Measurements from ENCODE around the gene PRSS1. TPM values are rescaled to one million over a fixed set of nuclear protein-coding genes. Genes with fewer than 3 reads are reported as not detected.
"Not testable (repeated sequence)": the region's sequence is repeated elsewhere in the genome, so short reads cannot be mapped to it uniquely, and the experiment has no call there.

Gene PRSS1
- total and polyA plus RNA-seq, 8 donors: 10.0 to 233 (median 61.0) TPM; not detected in 3

- intact Hi-C loops (cut with DNase I; ENCODE audit: low total_unique reads): no loop called here
- no peaks in the 10 kb centered on the region for H3K27me3 ChIP-seq
- no peaks in the 10 kb centered on the region for H3K4me1 ChIP-seq
- H3K9me3 ChIP-seq: no peaks in the 10 kb centered on the region
- 69 to 92% (median 75%) methylated on average over 3 to 5 of the region's 5 CpGs for WGBS, 5 donors
- TF ChIP-seq, protein P1, sequence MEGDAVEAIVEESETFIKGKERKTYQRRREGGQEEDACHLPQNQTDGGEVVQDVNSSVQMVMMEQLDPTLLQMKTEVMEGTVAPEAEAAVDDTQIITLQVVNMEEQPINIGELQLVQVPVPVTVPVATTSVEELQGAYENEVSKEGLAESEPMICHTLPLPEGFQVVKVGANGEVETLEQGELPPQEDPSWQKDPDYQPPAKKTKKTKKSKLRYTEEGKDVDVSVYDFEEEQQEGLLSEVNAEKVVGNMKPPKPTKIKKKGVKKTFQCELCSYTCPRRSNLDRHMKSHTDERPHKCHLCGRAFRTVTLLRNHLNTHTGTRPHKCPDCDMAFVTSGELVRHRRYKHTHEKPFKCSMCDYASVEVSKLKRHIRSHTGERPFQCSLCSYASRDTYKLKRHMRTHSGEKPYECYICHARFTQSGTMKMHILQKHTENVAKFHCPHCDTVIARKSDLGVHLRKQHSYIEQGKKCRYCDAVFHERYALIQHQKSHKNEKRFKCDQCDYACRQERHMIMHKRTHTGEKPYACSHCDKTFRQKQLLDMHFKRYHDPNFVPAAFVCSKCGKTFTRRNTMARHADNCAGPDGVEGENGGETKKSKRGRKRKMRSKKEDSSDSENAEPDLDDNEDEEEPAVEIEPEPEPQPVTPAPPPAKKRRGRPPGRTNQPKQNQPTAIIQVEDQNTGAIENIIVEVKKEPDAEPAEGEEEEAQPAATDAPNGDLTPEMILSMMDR (IDR thresholded peaks at IDR 0.05): no peak
- TF ChIP-seq EP300 (IDR thresholded peaks at IDR 0.05): no peak
- TF ChIP-seq POLR2AphosphoS5 (IDR thresholded peaks at IDR 0.05): no peak
- no peak for TF ChIP-seq POLR2A (IDR thresholded peaks at IDR 0.05)
- DNase-seq: no peak
- no peak overlapping the region for H3K27ac ChIP-seq
- H3K36me3 ChIP-seq: no peaks in the 10 kb centered on the region
- H3K4me3 ChIP-seq: no peak overlapping the region
Observed at GRCh38 chr7:142740786-142741185, 8.5 kb upstream of the PRSS1 start.

- H3K9me3 ChIP-seq; intact Hi-C loops (cut with DNase I; ENCODE audit: low total_unique reads); H3K4me1 ChIP-seq; H3K4me3 ChIP-seq; H3K27me3 ChIP-seq; H3K27ac ChIP-seq; DNase-seq; H3K36me3 ChIP-seq: not testable (repeated sequence)
Observed at GRCh38 chr7:142741932-142742331, 7.3 kb upstream of the PRSS1 start.

- TF ChIP-seq, protein P1 (IDR thresholded peaks at IDR 0.05): no peak
- no peak for TF ChIP-seq POLR2AphosphoS5 (IDR thresholded peaks at IDR 0.05)
- no peak for TF ChIP-seq POLR2A (IDR thresholded peaks at IDR 0.05)
- no peak for TF ChIP-seq EP300 (IDR thresholded peaks at IDR 0.05)
Observed at GRCh38 chr7:142745091-142745635, 4.1 kb upstream of the PRSS1 start.

DNA sequence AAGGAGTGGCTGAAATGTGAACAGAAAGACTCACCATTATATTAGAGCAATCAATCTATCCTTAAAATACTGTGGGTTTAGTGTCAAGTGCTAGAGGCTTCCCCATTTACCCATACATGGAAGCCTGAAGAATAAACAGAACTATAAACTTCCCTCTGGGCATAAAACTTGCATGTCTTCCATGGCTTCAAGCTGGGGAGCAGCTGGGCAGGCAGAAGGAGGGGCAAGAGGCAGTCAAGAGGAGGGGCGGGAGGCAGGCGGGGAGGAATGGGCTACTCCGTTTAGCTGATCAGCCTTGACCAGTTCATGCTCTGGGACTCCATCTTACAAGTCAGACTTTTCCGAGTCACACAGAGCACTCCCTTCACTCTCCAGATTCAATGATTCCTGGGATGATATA lies 3.5 kb upstream of the PRSS1 start:
- Histone ChIP-seq H3K36me3 (no peaks in the 10 kb centered on the region), H3K27ac (no peak overlapping the region), H3K9me3 (no peaks in the 10 kb centered on the region), H3K27me3 (no peaks in the 10 kb centered on the region), H3K4me1 (no peaks in the 10 kb centered on the region), H3K4me3 (no peak overlapping the region)
- DNase-seq: no peak
- 60 to 86% (median 76%) methylated on average over 4 of the region's 4 CpGs for WGBS, 5 donors
- TF ChIP-seq POLR2A (IDR thresholded peaks at IDR 0.05) (no peak), EP300 (IDR thresholded peaks at IDR 0.05) (no peak), POLR2AphosphoS5 (IDR thresholded peaks at IDR 0.05) (no peak)
- TF ChIP-seq, protein P1 (IDR thresholded peaks at IDR 0.05): no peak
- intact Hi-C loops (cut with DNase I; ENCODE audit: low total_unique reads): no loop called here

More at GRCh38 chr7:142745091-142745635, 4.1 kb upstream of the PRSS1 start:
- 21 to 38% (median 29%) methylated on average over 1 of the region's 1 CpG for WGBS, 5 donors
- intact Hi-C loops (cut with DNase I; ENCODE audit: low total_unique reads): no loop called here
- Histone ChIP-seq H3K4me1 (no peaks in the 10 kb centered on the region), H3K27me3 (no peaks in the 10 kb centered on the region), H3K36me3 (no peaks in the 10 kb centered on the region), H3K27ac (no peak overlapping the region), H3K4me3 (no peak overlapping the region), H3K9me3 (no peaks in the 10 kb centered on the region)
- no peak for DNase-seq

GRCh38 chr7:142746264-142746663 lies 3.0 kb upstream of the PRSS1 start:
- Histone ChIP-seq H3K9me3 (no peaks in the 10 kb centered on the region), H3K27ac (no peak overlapping the region), H3K36me3 (no peaks in the 10 kb centered on the region), H3K4me1 (no peaks in the 10 kb centered on the region), H3K4me3 (no peak overlapping the region), H3K27me3 (no peaks in the 10 kb centered on the region)
- WGBS, 5 donors: 62 to 85% (median 78%) methylated on average over 3 of the region's 3 CpGs
- DNase-seq: no peak
- TF ChIP-seq EP300 (IDR thresholded peaks at IDR 0.05): no peak
- no peak for TF ChIP-seq POLR2A (IDR thresholded peaks at IDR 0.05)
- TF ChIP-seq, protein P1 (IDR thresholded peaks at IDR 0.05): no peak
- TF ChIP-seq POLR2AphosphoS5 (IDR thresholded peaks at IDR 0.05): no peak
- intact Hi-C loops (cut with DNase I; ENCODE audit: low total_unique reads): no loop called here

DNA sequence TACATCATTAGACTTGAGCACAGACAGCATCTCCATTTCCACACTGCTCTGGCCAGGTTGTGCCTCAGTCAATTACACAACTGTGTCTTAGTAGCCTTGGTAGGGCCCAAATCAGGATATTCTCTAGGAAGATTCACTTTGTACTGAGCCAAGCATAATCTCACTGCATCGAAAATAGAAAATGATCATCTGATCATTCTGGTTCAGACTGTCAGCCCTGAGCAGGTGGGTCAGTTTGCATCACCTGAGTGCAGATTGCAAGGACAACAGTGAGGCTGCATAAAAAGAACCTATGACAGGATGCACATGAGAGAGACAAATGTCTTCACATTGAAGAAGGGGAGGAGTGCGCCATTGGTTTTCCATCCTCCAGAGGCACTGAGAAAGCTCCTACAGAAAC lies 862 bp upstream of the PRSS1 start:
- H3K4me1 ChIP-seq; H3K4me3 ChIP-seq; H3K36me3 ChIP-seq; H3K9me3 ChIP-seq; intact Hi-C loops (cut with DNase I; ENCODE audit: low total_unique reads); DNase-seq; H3K27ac ChIP-seq; H3K27me3 ChIP-seq: not testable (repeated sequence)
- 89 to 93% (median 90%) methylated on average over 2 of the region's 2 CpGs for WGBS, 5 donors
